Muscle of arm (tissue), 12 donors: ENCODE measurements around the gene TMEM74B. TPM values are rescaled to one million over a fixed set of nuclear protein-coding genes. Genes with fewer than 3 reads are reported as not detected.

Experiments
- DNase-seq: peaks from one replicate; pipeline ENCODE4 v3.0.0-alpha.2; 2013
- polyA plus RNA-seq, 12 donors: library from polyadenylated mRNA; unstranded; fragments of 120-200 nt; gene quantifications; one replicate each; pipeline ENCODE4 v1.2.1, GENCODE V29; 2013; ENCODE audit not compliant: insufficient read length in 12 of 12

The TMEM74B gene
- polyA plus RNA-seq, 12 donors, result 1.7 to 6.1 (median 3.2) TPM; not detected in 2

- DNase-seq, result no peak
Observed at GRCh38 chr20:1206366-1207148, 21.8 kb upstream of the TMEM74B start.

GRCh38 chr20:1205802-1206201 is 21.0 kb upstream of the TMEM74B start:
- DNase-seq, result no peak

- DNase-seq, result no peak
Observed at GRCh38 chr20:1204576-1204975, 19.8 kb upstream of the TMEM74B start.

- DNase-seq, result no peak
Observed at GRCh38 chr20:1204113-1204512, 19.3 kb upstream of the TMEM74B start.

- no peak for DNase-seq
Observed at GRCh38 chr20:1203630-1204029, 18.8 kb upstream of the TMEM74B start.

- no peak for DNase-seq
Observed at GRCh38 chr20:1202762-1203504, 18.2 kb upstream of the TMEM74B start, which contains the start of gene C20orf202. Gene C20orf202, plus strand, starts transcription at chr20:1203454. Its CDS starts 132 bp downstream, at chr20:1203586.

- DNase-seq, result no peak
Observed at GRCh38 chr20:1199964-1200363, 15.2 kb upstream of the TMEM74B start.

GRCh38 chr20:1199212-1199873 is 14.6 kb upstream of the TMEM74B start:
- no peak for DNase-seq

- no peak for DNase-seq
Observed at GRCh38 chr20:1198751-1199150, 14.0 kb upstream of the TMEM74B start.

GRCh38 chr20:1197801-1198200 is 13.0 kb upstream of the TMEM74B start:
- DNase-seq, result no peak

GRCh38 chr20:1196634-1197033 is 11.9 kb upstream of the TMEM74B start:
- DNase-seq, result no peak

GRCh38 chr20:1195226-1195625 is 10.4 kb upstream of the TMEM74B start:
- no peak for DNase-seq

GRCh38 chr20:1191299-1191698 is 6.5 kb upstream of the TMEM74B start:
- no peak for DNase-seq

GRCh38 chr20:1190847-1191246 is 6.1 kb upstream of the TMEM74B start:
- no peak for DNase-seq

GRCh38 chr20:1189827-1190226 is 5.0 kb upstream of the TMEM74B start:
- DNase-seq, result no peak

GRCh38 chr20:1188347-1188746 is 3.6 kb upstream of the TMEM74B start:
- no peak for DNase-seq

- DNase-seq, result no peak
Observed at GRCh38 chr20:1187605-1188171, 2.9 kb upstream of the TMEM74B start.

GRCh38 chr20:1186367-1186991 is 1.7 kb upstream of the TMEM74B start:
- no peak for DNase-seq

GRCh38 chr20:1185790-1186334 is 1.1 kb upstream of the TMEM74B start:
- DNase-seq, result no peak

- DNase-seq, result no peak
Observed at GRCh38 chr20:1185316-1185741, 548 bp upstream of the TMEM74B start.

- no peak for DNase-seq
Observed at GRCh38 chr20:1184260-1184637, 532 bp downstream of the TMEM74B start.
